CMK (cell line): Measurements from ENCODE around the gene MCMBP.

Source experiments
- DNase-seq: peaks from one replicate; pipeline ENCODE4 v3.0.0-alpha.2; 2010; ENCODE audit warnings: low read depth

Gene MCMBP

GRCh38 chr10:119783665-119784027, 89.0 kb downstream of the MCMBP start:
- no peak for DNase-seq

GRCh38 chr10:119782981-119783664, 89.5 kb downstream of the MCMBP start:
- DNase-seq, result no peak

- DNase-seq, result no peak
These were observed 91.1 kb downstream of the MCMBP start for GRCh38 chr10:119781498-119781897.

- DNase-seq, result no peak
These were observed 91.7 kb downstream of the MCMBP start for GRCh38 chr10:119780879-119781480.
